CD4-positive, alpha-beta T cell treated with Interferon gamma for 1 hour (primary cell): ENCODE results near the gene ACLY.
"Not testable (repeated sequence)": the region's sequence is repeated elsewhere in the genome, so short reads cannot be mapped to it uniquely, and the experiment has no call there.

Source experiments
- DNase-seq: peaks from one replicate; pipeline ENCODE4 v3.0.0-alpha.2; 2020

The ACLY gene

DNA sequence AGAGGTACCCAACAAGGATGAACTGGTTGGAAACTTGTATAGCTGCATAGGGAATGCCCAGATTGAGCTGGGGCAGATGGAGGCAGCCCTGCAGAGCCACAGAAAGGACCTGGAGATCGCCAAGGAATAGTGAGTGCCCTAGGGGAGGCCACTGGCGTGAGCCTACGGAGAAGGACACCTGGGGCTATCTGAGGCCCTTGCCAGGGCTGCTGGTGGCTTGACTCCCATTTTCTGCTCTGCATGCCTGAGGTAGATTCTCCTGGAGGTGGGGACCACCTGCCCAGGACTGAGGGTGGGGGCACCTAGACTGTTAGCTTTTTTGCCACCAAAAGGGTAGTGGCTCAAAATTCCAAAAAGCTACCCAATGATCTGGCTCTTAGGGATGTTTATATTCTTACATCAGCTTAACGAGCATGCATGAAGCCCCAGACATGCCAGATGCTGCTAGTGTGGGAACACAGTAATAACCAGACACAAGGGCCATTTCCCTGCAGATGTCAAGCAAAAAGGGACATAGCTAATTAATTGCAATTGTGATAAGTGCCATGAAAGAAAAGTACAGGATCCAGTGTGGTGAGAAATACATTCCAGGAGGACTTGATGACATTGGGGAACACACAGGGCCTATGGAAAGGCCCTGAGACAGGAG is 20.4 kb upstream of the ACLY start:
- DNase-seq: no peak

DNA sequence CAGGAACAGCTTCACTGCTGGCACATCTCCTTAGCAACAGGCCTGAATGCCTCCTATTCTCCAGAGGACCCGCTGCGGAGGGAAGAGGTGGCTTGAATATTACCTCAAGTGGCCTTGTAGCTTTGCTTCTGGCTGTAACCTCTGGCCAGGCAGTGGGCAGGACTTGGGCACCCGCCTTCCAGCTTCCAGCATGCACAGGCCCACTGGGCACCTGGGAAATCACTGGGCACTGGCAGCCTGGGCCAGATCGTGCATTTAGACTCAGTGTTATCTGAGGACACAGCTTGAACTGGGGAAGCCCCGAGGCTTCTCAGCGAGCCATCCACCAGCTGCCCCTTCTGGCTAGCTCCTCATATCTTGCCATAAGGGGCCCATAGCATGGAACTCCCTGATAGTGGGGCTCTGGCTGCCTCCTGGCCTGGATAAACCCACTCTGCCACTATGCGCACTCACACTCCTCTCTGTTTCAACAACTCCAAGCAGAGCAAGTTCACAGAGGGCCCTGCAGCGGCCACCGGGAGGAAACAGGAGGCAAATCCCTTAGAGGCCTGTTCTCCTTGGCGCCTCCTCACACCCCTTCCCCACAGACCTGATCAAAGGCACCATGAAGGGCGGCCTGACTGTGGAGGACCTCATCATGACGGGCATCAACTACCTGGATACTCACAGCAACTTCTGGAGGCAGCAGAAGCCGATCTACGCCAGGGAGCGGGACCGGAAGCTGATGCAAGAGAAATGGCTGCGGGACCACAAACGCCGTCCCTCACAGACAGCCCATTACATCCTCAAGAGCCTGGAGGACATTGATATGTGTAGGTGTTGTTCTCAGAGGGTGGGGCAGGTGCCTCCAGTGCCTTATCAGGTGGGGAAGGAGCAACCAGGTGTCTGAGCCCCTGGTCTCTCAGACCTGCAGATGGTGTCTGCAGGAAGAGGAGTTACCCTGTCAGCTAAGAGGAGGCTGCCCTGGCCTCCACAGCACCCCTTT is 19.5 kb upstream of the ACLY start:
- no peak for DNase-seq

DNA sequence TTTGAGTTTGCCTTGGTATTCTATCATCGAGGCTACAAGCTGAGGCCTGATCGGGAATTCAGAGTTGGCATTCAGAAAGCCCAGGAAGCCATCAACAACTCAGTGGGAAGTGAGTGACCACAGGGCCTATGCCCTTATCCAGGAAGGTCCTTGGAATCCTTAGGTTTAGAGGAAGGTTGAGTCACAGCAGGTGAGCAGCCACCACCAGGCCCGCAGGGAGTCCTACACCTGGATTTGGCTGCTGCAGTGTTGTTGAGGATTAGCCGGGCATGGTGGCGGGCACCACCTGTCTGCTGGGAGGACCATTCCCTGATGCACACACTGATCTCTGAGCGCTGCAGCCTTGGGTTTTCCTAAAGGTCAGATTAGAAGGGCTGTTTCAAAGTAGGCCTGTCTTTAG is 16.9 kb upstream of the ACLY start:
- DNase-seq: no peak

DNA sequence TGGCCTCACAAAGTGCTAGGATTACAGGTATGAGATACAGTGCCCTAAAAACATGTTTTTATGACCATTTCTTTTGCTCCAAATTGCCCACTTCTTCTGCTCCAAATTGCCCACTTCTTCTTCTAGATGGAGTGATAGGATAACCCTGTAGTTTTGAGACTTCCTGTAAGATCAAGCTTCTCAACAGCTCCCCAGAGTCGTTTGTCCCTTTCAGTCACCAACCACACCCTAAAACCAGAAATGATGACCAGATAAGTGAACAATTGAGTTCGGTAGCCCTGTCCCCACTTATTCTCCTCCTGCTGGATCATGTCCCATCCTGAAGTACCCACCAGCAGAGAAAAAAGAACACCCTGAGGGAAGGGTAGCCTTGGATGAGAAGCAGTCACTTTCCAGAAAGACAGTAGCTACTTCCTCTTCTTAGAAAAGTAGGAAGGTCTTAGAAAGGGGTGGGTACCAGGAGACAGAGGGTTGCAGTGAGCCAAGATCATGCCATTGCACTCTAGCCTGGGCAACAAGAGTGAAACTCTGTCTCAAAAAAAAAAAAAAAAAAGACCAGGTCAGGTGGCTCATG is 14.2 kb upstream of the ACLY start:
- peak; percentile 11 for DNase-seq

DNA sequence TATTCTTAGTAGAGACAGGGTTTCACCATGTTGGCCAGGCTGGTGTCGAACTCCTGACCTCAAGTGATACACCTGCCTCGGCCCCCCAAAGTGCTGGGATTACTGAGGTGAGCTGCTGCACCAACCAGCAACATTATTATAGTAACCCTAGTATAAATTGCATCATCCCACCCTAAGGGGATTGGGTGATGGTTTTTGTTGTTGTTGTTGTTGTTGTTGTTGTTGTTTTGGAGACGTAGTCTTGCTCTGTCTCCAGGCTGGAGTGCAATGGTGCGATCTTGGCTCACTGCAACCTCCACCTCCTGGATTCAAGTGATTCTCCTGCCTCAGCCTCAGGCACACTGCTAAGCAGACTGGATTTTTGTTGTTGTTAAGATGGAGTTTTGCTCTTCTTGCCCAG is 13.0 kb upstream of the ACLY start:
- DNase-seq: not testable (repeated sequence)

DNA sequence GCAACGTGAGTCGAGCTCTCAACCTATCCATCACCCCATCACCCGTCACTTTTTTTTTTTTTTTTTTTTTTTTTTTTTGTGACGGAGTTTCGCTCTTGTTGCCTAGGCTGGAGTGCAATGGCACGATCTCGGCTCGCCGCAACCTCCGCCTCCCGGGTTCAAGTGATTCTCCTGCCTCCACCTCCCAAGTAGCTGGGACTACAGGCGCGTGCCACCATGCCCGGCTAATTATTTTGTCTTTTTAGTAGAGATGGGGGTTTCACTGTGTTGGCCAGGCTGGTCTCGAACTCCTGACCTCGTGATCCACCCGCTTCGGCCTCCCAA is 12.0 kb upstream of the ACLY start:
- DNase-seq: not testable (repeated sequence)

- peak; percentile 96 for DNase-seq
These were observed 11.5 kb upstream of the ACLY start, which contains the start of gene ODAD4 for GRCh38 chr17:41930009-41930832. TSS of gene ODAD4 (plus strand) at chr17:41930617. CDS start at chr17:41930724, 107 bp downstream.

DNA sequence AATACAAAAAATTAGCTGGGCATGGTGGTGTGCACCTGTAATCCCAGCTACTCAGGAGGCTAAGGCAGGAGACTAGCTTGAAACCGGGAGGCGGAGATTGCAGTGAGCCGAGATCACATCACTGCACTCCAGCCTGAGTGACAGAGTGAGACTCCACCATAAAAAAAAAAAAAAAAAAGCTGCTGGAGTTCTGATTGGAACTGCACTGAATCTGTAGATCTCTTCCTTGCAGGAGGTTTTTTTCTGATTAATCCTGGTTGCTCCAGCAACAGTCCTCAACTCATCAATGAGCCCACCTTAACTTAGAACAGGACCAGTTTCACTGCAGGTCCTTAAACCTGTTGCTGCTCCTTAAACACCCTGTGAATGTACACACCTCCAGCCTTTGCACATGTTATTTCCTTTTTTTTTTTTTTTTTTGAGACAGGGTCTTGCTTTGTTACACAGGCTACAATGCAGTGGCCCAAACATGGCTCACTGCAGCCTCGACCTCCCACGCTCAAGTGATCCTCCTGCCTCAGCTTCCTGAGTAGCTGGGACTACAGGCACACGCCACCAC is 10.0 kb upstream of the ACLY start:
- DNase-seq: no peak

DNA sequence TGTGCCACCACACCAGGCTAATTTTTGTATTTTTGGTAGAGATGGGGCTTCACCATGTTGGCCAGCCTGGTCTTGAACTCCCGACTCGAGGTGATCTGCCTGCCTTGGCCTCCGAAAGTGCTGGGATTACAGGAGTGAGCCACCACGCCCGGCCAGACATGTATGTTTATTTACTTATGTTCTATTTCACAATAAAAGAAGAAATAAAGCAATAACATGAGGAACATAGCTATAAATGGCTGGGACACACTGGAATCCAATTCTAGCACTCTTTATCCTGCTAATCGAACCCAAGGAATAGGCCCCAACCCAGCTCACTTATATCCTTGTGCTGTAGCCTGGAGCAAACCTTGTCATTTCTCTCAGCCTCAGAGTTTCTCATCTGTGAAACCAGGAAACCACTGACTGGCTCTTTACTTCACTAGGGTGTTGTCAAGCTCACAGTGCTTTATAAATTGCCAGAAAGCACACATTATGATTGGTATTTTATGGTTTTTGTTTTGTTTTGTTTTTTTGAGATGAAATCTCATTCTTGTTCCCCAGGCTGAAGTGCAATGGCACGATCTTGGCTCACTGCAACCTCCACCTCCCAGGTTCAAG is 7.3 kb upstream of the ACLY start:
- DNase-seq: no peak

- no peak for DNase-seq
These were observed 1.8 kb upstream of the ACLY start for GRCh38 chr17:41920580-41920955.

GRCh38 chr17:41919840-41920579 is 1.3 kb upstream of the ACLY start:
- no peak for DNase-seq

- no peak for DNase-seq
These were observed 540 bp upstream of the ACLY start for GRCh38 chr17:41919165-41919817.

GRCh38 chr17:41917679-41918313 is 955 bp downstream of the ACLY start:
- DNase-seq: no peak

GRCh38 chr17:41917192-41917591 is 1.6 kb downstream of the ACLY start:
- DNase-seq: no peak

DNA sequence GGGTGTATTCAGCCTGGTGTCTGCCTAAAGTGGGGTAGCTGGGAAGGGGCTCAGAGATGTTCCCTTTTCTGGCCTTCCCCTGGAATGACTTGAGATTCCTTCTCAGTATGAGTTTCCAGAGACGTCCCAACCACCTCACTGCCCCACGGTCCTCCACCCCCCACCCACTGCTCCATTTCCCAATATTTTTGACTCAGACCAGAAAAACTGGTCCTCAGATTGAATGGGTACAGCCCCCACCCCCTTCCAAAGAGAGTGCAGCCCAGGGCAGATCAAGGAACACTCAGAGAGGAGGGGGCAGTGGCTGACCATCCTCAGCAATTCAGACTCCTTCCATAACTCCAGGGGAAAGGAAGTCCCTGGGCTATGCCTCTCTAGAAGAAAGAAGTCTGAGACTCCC is 3.2 kb downstream of the ACLY start:
- DNase-seq: no peak

DNA sequence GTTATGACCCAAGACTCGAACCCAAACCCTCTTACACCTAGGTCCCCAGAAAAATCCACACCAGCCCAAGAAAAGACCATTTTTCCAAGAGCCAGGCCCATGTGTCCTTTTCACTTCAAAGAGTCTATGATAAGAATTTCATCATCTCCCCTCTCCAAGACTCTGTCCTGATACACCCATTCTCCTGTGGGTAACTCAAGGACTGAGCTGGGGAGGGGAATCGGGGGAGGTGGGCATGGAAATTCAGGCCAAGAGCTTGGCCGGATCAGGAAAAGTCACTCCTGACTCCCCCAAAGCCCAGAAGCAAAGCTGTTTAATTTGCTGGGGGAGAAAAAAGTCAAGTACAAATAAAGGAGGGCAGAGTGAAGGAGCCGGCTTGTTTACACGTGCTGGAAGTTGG is 3.7 kb downstream of the ACLY start:
- no peak for DNase-seq

DNA sequence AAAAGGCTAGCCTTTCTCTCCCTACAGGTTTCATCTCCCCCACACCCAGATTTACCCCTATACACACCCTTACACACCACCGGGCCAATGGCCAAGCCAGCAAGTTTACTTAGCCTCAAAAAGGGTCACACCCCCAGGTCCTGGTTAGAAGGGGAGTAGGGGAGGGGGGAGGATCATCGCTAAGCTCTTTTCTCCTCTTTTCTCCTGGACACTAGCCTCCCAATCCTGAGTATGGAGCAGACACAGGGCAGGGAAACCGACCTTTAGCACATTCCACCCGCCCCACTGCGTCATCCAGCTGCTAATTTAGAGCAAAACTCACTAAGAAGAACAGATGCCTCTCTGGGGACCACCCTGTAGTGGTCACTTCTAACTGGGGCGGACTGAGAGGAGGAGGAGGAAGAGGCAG is 4.4 kb downstream of the ACLY start:
- no peak for DNase-seq

DNA sequence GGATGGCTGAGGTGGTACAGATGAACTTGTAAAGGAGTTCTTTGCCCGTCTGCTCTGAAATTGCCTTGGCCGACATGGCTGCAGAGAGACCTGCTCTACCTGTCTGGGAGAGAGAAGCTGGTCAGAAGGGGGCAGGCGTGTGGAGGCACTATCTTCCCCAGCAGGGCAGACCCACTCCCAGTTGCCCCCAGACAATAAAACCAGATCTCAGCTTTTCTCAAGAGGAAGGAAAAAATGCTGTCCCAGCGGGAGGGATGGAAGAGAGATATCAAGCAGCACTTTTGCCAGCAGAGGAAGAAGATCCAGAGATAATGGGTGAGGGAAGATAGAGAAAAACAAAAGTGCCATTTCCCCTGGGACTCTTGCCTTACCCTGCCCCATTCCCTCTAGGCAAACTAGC is 5.0 kb downstream of the ACLY start:
- DNase-seq: no peak

GRCh38 chr17:41912925-41913324 is 5.8 kb downstream of the ACLY start:
- no peak for DNase-seq

DNA sequence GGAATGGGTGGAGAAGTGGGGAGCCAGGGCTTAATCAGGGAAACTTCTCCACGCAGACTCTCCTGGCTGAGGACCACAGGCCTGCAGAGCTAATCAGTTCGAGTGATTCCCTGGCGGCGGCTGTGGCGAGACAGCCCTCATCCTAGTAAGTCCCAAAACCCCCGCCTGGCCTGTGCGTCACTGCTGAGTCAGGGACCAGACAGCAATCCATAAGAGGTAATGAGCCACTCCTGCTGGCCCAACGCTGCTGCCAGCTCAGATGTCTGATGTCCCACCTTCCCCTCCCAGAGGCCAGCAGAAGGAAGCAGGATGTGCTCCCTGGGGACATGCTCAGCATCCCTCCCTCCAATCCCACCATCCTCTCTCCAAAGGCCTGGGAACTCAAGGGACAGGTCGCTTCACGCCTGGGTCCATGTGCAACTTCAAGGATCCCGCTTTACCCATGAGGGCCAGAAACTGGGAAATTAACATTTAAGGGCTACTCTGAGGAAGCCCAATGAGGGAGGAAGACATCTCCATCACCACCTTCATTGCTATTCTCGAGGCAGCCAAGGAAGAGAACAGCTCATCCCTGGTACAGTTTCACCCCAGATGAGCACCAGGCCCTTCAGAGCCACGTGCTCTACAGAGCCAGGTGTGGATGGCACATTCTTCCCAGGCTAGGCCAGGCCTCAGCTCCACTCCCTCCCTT is 7.9 kb downstream of the ACLY start:
- no peak for DNase-seq
